Mammary epithelial cell (primary cell): ENCODE data around the gene CNTNAP3.
"Not testable (repeated sequence)": the region's sequence is repeated elsewhere in the genome, so short reads cannot be mapped to it uniquely, and the experiment has no call there.

ENCODE experiments used
- CTCF ChIP-seq, 2 donors: IDR thresholded peaks in 1 of 2; conservative IDR thresholded peaks in 1 of 2; 2 replicates each; pipeline ENCODE4 v1.5.1; 2011 to 2012; ENCODE audit warnings: inconsistent platforms in 2 of 2, low read length in 2 of 2, mild to moderate bottlenecking in 2 of 2, control low read depth in 1 of 2, low read depth in 1 of 2; ENCODE audit not compliant: insufficient read depth in 1 of 2; ENCODE audit errors: extremely low read depth in 1 of 2
- EZH2 ChIP-seq: IDR thresholded peaks from 2 replicates; pipeline ENCODE4 v1.6.1; 2012; ENCODE audit warnings: low read length, inconsistent platforms, borderline replicate concordance

GRCh38 chr9:39073537-39073936 lies 214.4 kb downstream of the CNTNAP3 start:
- not testable (repeated sequence) for TF ChIP-seq CTCF (conservative IDR thresholded peaks at IDR 0.05 in 1 of 2, IDR thresholded peaks at IDR 0.05 in 1 of 2; ENCODE audit: extremely low read depth in 1 of 2, insufficient read depth in 1 of 2, low read depth in 1 of 2, low read length in 2 of 2); EZH2
